Omental fat pad (tissue), 4 donors: ENCODE measurements around the gene COP1. TPM values are rescaled to one million over a fixed set of nuclear protein-coding genes. Genes with fewer than 3 reads are reported as not detected.

Source experiments
- ATAC-seq: fragments of 150-250 bp; one replicate; pipeline ENCODE4 v1.9.1; 2016; ENCODE audit warnings: mild to moderate bottlenecking, moderate library complexity; ENCODE audit not compliant: low FRiP score
- DNase-seq: peaks from one replicate; pipeline ENCODE4 v3.0.0-alpha.2; 2019; ENCODE audit warnings: low spot score
- total RNA-seq, 4 donors: library from RNA; depleted of rRNA; stranded (reverse); fragments of >200 nt; gene quantifications; one replicate each; pipeline ENCODE4 v1.1.0, GENCODE V29; 2016
- TF ChIP-seq, protein P1 (sequence below), 3 donors: fragments of 450-650 bp; IDR thresholded peaks; one replicate each; pipeline ENCODE4 v1.5.1; 2016 to 2017; ENCODE audit warnings: antibody characterized with exemption in 3 of 3, mild to moderate bottlenecking in 3 of 3, moderate library complexity in 2 of 3

The COP1 gene
- total RNA-seq, 4 donors from 2014 or later: 43.6 to 83.7 (median 50.6) TPM

- DNase-seq (no peak), ATAC-seq (no peak)
- TF ChIP-seq, protein P1, sequence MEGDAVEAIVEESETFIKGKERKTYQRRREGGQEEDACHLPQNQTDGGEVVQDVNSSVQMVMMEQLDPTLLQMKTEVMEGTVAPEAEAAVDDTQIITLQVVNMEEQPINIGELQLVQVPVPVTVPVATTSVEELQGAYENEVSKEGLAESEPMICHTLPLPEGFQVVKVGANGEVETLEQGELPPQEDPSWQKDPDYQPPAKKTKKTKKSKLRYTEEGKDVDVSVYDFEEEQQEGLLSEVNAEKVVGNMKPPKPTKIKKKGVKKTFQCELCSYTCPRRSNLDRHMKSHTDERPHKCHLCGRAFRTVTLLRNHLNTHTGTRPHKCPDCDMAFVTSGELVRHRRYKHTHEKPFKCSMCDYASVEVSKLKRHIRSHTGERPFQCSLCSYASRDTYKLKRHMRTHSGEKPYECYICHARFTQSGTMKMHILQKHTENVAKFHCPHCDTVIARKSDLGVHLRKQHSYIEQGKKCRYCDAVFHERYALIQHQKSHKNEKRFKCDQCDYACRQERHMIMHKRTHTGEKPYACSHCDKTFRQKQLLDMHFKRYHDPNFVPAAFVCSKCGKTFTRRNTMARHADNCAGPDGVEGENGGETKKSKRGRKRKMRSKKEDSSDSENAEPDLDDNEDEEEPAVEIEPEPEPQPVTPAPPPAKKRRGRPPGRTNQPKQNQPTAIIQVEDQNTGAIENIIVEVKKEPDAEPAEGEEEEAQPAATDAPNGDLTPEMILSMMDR (IDR thresholded peaks at IDR 0.05): no peak
These were observed 293.0 kb downstream of the COP1 start for GRCh38 chr1:175914115-175914514.

DNA sequence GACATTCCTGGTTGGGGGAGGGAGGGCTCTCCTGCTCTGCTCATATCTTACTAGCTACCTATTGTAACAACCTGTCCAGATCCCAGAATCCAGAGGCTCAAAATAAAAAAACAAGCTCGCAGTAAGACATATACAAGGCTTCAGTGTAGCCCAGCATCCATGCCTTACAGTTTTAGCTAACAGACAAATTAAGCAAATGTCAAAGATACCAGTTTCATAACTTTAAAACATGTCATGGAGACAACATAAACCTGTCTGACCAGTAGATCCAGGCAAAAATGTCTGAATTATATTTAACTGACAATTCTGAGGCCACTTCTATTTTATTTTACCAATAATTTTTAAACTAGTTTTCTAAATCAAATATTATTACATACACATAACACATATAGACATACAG lies 295.9 kb downstream of the COP1 start:
- TF ChIP-seq, protein P1 (IDR thresholded peaks at IDR 0.05): no peak
- no peak for ATAC-seq

GRCh38 chr1:175906370-175906769 lies 300.7 kb downstream of the COP1 start:
- TF ChIP-seq, protein P1 (IDR thresholded peaks at IDR 0.05): no peak
- DNase-seq (no peak), ATAC-seq (no peak)

More for the DNA sequence above, 295.9 kb downstream of the COP1 start:
- DNase-seq: no peak

DNA sequence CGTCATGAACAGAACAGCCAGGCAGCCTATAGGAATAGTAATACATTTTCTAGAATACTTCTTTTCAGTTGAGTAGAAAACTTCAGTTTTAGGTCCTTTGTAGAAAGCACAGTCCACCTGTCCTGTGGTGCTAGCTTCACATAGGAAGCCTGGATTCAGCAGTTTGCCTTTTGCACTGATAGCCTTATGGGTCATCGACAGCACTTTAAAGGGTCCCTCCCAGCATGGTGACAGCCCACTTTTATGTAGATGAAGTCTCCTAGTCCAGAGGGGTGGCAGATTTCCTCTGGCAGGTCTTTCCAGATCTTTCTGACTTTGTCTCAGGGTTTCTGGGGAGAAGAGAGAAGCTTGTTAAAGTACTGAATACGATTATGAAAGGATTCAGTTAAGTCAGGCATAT lies 302.3 kb downstream of the COP1 start:
- DNase-seq: no peak
- TF ChIP-seq, protein P1 (IDR thresholded peaks at IDR 0.05): no peak
- no peak for ATAC-seq

DNA sequence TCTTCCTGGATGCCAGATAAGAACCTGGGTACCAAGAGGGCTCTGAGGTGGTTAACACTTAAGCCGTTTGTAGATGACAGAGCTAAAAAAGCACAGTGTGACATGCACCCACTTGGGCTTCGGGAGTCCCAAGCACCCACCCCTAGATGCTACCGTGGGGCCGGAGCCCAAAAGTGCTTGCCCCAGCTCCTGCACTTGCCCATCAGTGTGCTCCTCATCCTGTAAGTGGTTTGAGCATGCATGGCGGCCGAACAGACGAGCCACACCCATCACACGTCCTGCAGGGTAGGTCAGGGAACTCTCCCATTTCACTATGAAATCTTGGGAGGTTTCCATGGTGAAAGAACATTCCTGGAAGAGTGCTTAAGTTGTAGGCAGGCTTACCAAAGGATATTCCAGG lies 304.8 kb downstream of the COP1 start:
- TF ChIP-seq, protein P1 (IDR thresholded peaks at IDR 0.05): no peak
- ATAC-seq (no peak), DNase-seq (no peak)

DNA sequence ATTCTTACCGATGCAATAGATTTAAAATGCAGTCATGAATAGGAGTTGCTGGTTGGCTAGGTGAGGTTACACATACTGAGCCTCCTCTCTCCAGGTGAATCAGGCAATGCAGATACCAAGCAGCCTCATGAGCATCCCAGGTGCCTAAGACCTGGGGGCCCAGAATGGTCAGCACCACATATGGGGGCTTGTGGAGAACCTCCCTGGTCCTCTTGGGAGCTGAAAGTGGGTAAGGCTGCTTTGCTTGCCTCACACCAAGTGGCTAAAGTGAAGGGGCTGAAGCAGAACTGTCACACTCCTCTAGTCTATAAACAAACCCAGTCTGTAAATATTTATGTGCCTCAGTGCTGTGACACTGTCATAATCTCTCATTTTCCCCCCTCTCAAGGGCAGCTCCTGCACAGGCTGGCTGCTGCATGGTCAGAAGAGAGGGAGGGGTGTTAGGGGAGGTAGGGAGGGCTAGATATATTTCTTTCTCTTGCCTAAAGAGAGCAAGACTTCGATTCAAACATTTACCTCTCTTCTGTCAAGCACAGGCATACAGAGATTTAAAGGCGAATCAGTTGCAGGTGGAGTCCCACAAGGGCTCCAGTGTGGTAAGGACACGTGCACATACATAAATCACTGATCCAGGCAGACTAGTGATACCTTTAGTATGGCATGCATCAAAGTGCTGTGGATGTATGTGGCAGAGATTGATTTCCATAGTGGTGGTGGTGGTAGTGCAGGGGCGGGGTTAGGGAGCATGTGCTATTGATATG lies 305.8 kb downstream of the COP1 start:
- ATAC-seq (no peak), DNase-seq (no peak)
- TF ChIP-seq, protein P1 (IDR thresholded peaks at IDR 0.05): no peak

DNA sequence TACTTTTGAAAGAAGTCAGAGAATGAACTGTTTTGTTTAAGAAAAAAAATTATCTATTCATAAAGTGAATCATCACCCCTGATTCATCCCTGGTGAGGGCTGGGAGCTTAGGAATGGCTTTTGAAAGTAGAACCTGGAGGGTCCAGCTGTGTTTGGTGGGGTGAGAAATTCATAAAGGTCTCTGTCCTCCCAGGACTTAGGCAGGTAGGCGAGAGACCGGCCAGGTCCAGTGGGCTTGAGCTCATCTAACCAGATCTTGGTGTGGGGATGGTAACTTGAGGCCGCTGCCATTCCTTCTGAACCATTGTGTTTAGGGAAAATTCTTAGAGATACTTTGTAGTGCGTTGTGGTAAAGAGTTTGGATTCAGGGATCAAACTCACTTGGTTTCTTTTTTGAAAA lies 306.9 kb downstream of the COP1 start:
- ATAC-seq: no peak
- no peak for DNase-seq
- TF ChIP-seq, protein P1 (IDR thresholded peaks at IDR 0.05): no peak
